Brain microvascular endothelial cell (primary cell): Measurements from ENCODE around the gene PALLD.

Source experiments
- DNase-seq: peaks from one replicate; pipeline ENCODE4 v3.0.0-alpha.2; 2020
- H3K27ac ChIP-seq: fragments of 250-450 bp; sonication (Bioruptor Pico); 2 replicates; pipeline ENCODE4 v1.5.1; 2020; ENCODE audit warnings: mild to moderate bottlenecking, moderate library complexity
- H3K27me3 ChIP-seq: fragments of 250-450 bp; sonication (Bioruptor Pico); replicated peaks from 2 replicates; pipeline ENCODE4 v1.5.1; 2020; ENCODE audit warnings: mild to moderate bottlenecking
- H3K36me3 ChIP-seq: fragments of 250-450 bp; sonication (Bioruptor Pico); replicated peaks from 2 replicates; pipeline ENCODE4 v1.5.1; 2020; ENCODE audit warnings: mild to moderate bottlenecking
- H3K4me3 ChIP-seq: 2 replicates; pipeline ENCODE4 v1.5.1; 2011; ENCODE audit warnings: low read depth, mild to moderate bottlenecking, control low read depth, low read length, moderate library complexity
- in situ Hi-C: cut with HindIII; loops from 2 replicates; pipeline ENCODE4 v1.10.0; 2017; ENCODE audit warnings: low sequenced_read_pairs, low pct_ligation_motif_present
- TF ChIP-seq, protein P1 (sequence below): IDR thresholded peaks from 2 replicates; pipeline ENCODE4 v1.5.1; 2011; ENCODE audit warnings: low read depth, mild to moderate bottlenecking, moderate library complexity, low read length, control low read depth, inconsistent platforms; ENCODE audit errors: missing control alignments

PALLD gene

DNA sequence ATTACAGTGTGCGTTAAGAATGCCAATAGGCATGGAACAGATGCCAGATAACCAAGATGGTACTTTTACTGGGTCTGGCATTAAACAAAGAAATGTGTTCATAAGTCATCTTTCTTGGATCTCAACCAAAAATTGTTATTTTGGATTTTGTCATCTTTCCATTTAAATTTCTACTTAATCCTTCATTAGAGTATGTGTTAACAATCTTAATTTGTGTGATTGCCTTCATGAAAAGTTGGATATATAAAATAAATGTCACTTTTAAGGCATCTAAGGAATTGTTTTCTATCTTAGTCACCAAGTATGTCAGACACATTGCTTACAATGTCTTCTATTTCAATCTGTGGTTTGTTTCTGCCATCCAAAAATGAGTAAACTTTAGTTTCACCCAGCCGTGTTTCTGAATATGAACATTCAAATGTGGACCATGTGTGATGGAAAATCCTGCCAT, 87.5 kb downstream of the PALLD start:
- DNase-seq = peak; percentile 58
- TF ChIP-seq, protein P1, sequence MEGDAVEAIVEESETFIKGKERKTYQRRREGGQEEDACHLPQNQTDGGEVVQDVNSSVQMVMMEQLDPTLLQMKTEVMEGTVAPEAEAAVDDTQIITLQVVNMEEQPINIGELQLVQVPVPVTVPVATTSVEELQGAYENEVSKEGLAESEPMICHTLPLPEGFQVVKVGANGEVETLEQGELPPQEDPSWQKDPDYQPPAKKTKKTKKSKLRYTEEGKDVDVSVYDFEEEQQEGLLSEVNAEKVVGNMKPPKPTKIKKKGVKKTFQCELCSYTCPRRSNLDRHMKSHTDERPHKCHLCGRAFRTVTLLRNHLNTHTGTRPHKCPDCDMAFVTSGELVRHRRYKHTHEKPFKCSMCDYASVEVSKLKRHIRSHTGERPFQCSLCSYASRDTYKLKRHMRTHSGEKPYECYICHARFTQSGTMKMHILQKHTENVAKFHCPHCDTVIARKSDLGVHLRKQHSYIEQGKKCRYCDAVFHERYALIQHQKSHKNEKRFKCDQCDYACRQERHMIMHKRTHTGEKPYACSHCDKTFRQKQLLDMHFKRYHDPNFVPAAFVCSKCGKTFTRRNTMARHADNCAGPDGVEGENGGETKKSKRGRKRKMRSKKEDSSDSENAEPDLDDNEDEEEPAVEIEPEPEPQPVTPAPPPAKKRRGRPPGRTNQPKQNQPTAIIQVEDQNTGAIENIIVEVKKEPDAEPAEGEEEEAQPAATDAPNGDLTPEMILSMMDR = no peak
- Histone ChIP-seq H3K4me3 (no peak overlapping the region), H3K27ac (peak overlapping the region; percentile 64), H3K27me3 (no peaks in the 10 kb centered on the region), H3K36me3 (no peaks in the 10 kb centered on the region)
- in situ Hi-C loops = no loop called here

DNA sequence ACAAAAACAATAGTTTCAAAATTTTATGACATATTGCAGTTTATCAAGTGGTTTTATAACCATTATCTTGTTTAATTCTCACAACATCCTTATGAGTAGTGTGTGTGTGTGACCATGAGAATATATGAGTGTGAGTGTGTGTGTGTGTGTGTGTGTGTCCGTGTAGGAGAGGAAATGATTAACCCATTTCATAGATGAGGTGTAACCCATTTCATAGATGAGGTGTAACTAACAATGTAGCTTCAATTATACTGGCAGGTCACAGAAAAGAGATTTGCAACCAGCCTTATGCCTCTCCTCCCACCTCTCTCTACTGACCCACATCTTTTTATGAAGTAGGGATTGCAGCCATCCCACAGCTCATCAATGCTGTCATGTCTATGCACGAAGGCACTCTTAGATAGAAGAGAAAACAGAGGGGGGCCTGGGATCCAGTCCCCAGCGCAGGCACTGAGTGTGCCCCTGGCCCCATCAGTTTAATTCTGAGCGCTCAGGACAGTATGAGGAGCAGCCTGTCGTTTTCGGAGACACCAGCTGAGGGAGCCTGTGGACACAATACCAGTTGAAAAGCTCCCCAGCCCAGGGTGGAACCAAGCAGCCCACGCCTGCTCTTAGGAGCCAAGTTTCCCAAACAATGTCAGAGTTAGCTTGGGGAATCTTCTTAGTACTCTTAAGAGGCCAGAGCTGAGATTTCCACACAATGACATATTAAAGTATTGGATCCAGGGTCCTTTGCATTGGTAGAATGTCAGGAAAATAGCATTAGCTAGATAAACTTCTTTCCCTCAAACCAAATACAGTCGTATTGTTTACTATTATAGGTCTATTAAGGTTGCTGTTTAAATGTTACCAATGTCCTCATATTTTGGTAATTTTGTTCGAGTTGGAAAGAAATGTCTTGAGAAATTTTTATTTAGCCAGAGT, 88.6 kb downstream of the PALLD start:
- H3K27me3 ChIP-seq = no peaks in the 10 kb centered on the region
- H3K4me3 ChIP-seq = no peak overlapping the region
- TF ChIP-seq, protein P1 = peak; percentile 92
- peak overlapping the region; percentile 64 for H3K27ac ChIP-seq
- in situ Hi-C loops = no loop called here
- peak; percentile 90 for DNase-seq
- H3K36me3 ChIP-seq = no peaks in the 10 kb centered on the region

DNA sequence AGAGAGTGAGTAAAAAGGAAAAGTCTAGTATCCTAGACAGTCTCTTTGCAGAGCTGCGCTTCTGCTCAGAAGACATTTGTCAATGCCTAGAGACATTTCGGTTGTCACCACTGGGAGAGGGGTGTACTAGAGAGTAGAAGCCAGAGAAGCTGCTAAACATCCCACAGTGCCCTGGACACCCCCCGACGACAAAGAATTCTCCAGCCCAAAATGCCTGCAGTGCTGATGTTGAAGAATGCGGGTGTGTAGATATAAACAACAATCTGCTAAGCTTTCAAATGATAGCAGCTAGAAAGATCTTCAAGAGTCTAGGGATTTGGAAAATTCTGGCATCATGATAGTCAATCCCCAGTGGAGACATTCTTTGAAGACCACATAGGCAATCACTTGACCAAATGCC, 90.1 kb downstream of the PALLD start:
- DNase-seq = no peak
- H3K27ac ChIP-seq = no peak overlapping the region
- no peak overlapping the region for H3K4me3 ChIP-seq
- in situ Hi-C loops = no loop called here
- no peaks in the 10 kb centered on the region for H3K27me3 ChIP-seq
- TF ChIP-seq, protein P1 = no peak
- H3K36me3 ChIP-seq = no peaks in the 10 kb centered on the region

DNA sequence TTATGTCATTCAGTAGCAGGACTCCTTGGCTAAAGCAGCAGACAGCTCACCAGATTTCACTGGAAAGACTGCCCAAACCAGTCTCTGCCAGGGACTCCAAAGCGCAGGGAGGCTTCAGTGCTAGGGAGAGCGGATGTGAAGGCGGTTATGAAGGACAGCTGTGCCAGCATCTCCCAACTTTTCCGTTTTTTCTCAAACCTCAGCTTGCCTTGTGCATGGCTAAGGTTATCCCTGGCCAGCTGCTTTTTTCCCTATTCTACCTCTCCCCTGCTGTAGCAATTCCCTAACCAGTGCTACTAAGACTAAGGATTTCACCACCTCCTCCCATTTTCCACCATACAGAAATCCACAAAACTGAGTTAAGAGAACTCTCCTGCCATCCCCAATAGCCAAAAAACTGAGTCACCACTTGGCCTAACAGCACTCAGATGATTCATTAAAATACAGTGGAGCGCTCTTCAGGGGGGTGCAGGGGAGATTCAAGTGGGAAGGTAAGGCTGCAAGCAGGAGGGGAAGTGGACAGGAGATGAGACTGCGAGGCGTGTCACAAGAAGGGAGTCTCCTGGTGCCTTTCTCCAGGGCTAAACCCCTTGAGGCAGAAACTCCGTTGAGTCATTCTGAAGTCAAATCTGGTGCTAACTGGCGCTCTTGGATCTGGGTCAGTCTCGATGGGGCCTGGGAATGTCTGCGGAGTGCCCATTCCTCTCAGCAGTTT, 90.7 kb downstream of the PALLD start:
- no peaks in the 10 kb centered on the region for H3K36me3 ChIP-seq
- TF ChIP-seq, protein P1 = no peak
- no peak overlapping the region for H3K4me3 ChIP-seq
- H3K27me3 ChIP-seq = no peaks in the 10 kb centered on the region
- peak overlapping the region; percentile 48 for H3K27ac ChIP-seq
- in situ Hi-C loops = no loop called here
- DNase-seq = peak; percentile 74

DNA sequence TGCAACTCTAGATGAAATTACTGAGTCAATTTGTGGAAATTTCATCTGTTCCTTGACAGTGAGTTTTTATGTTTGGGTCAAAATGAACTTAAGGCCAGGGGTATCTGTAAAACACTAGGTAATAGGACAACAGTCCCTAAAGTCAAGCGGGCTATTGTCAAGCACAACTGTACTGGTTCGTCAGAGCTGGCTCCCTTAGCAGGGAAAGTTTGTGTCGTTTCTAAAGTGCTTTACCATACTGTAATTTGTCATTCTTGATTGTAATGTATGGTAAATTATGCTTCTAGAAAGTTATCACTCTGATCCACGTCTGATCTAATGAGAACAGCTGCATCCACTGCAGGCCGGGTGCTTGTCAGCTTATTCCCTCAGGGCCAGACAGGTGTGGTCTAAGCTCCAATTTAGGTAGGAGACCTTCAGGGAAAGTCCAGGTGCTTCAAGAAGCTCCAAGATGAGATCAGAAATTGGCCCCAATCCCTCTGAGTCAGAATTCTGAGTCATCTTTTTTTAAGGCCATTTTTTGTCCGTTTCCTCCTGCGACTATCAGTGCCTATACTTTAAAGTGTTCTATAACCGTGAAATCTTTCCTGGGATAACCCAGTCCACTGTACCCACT, 92.2 kb downstream of the PALLD start:
- TF ChIP-seq, protein P1 = no peak
- DNase-seq = peak; percentile 88
- in situ Hi-C loops = no loop called here
- Histone ChIP-seq H3K36me3 (no peaks in the 10 kb centered on the region), H3K4me3 (no peak overlapping the region), H3K27ac (peak overlapping the region; percentile 19), H3K27me3 (no peaks in the 10 kb centered on the region)
